GM18502 (cell line): Measurements from ENCODE around the gene KXD1.
"Not testable (repeated sequence)": the region's sequence is repeated elsewhere in the genome, so short reads cannot be mapped to it uniquely, and the experiment has no call there.

Experiments used
- ATAC-seq: cut with Tn5 transposase; IDR thresholded peaks from one replicate; pipeline ENCODE4 v1.9.1; 2021; ENCODE audit warnings: mild to moderate bottlenecking; ENCODE audit not compliant: unreplicated experiment, poor library complexity

Gene KXD1

DNA sequence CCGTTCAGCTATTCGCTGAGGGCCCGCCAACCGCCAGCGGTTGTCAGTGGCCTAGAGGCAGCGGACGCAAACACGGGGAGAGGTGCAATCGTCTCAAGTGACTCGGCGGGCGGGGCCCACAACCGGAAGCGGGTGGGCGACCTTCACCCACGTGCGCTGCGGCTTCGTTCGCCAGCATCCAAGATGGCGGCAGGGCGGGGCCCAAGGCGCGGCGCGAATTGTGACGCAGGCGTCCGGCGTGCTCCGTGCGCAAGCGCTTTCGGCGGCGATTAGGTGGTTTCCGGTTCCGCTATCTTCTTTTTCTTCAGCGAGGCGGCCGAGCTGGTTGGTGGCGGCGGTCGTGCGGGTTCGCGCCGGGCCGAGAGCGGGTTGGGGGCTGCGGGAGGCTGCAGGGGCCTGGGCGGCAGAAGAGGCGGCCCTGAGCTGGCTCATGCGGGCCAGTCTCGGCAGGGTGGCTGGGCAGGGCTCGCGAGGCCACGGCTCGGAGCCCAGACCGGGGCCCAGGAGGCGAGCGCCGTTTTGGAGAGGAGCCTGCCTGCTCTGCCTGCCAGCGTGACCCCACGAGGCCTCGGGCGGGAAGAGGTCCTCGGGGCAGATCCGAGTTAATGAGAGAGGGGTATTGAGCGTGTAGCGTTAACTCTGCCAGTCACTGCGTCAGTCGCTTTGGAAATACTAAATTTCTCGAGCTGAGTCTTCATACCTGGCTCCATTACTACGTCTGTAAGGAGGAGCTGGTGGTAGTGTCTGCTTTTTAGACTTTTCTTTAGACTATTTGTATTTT is 14.1 kb downstream of the KXD1 start, which contains the start of gene UBA52:
Gene UBA52, plus strand, starts transcription at position 294 of the 781 bp plus-strand sequence. CDS start 1,444 bp downstream, outside the sequence.
- ATAC-seq, result peak; percentile 89

DNA sequence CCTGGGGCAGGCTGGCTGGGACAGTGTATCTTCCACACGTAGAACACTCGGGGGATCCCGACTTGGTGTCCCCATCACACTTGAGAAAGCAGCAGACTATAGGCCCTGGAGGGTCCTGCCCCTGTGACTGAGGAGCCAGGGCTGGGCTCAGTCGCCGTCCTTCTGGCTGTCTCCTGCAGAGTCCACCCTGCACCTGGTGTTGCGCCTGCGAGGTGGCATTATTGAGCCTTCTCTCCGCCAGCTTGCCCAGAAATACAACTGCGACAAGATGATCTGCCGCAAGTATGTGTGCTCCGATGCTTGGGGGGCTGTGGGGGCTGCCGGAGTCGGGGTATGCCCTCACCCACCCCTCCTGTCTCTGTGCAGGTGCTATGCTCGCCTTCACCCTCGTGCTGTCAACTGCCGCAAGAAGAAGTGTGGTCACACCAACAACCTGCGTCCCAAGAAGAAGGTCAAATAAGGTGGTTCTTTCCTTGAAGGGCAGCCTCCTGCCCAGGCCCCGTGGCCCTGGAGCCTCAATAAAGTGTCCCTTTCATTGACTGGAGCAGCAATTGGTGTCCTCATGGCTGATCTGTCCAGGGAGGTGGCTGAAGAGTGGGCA is 17.1 kb downstream of the KXD1 start:
- ATAC-seq, result no peak

DNA sequence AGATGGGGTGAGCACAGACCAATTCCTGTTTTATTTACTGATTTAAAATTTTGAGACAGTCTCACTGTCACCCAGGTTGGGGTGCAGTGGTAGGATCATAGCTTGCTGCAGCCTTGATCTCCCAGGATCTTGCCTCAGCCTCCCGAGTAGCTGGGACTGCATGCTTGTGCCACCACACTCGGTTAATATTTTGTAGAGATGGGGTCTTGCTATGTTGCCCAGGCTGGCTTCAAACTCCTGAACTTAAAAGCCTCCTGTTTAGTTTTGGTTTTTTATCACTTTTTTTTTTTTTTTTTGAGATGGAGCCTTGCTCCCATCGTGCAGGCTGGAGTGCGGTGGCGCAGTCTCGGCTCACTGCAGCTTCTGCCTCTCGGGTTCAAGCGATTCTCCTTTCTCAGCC is 18.7 kb downstream of the KXD1 start:
- ATAC-seq, result no peak

DNA sequence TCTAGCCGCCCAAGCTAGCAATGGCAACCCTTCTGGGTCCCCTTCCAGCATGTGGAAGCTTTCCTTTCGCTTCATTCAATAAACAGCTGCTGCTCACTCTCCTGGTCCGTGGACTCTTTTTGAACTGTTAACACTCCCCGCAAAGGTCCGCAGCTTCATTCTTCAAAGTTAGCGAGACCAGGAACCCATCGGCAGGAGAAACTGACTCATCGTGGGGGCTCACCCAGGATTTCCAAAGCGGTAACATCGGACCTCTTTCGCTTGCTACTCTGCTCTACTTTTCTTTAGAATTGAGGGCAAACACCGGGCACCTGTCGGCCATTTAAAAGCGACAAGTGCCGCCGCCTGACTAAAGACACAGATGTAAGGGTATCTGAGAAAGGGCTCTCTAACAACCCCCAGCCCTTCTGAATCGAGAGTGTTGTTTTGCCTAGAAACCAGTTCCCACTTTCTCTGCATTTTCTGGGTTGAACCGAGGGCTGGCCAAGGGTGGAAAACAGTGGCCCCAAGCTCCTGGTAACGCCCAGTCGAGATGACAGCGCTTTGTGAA is 19.8 kb downstream of the KXD1 start:
- no peak for ATAC-seq

DNA sequence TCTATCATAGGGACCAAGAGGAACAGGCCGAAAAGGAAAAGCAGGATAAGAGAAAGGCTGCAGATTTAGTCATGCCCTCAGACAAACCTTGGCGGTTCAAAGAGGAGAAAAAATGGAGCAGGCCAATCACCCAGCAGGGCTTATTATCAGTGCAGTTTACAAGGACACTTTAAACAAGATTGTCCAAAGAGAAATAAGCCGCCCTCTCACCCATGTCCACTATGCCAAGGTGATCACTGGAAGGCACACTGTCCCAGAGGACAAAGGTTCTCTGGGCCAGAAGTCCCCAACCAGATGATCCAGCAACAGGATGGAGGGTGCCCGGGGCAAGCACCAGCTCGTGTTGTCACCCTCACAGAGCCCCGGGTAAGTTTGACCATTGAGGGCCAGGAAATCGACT is 22.6 kb downstream of the KXD1 start:
- no peak for ATAC-seq

DNA sequence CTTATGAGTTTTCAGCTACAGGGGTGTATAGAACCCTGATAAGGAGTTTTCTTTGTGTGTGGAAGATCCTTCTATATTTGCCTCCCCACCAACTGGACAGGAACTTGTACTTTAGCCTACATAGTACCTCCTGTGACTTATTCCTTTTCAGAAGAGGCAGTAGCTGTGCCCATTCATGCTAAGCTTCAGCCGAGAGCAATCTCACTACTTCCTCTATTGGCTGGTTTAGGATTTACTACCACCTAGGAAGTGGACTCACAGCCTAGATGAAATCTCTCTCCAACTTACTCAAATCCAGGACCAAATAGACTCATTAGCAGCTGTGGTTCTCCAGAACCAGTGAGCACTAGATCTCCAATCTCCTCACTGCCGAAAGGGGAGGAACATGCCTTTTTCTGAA is 28.6 kb downstream of the KXD1 start:
- no peak for ATAC-seq

DNA sequence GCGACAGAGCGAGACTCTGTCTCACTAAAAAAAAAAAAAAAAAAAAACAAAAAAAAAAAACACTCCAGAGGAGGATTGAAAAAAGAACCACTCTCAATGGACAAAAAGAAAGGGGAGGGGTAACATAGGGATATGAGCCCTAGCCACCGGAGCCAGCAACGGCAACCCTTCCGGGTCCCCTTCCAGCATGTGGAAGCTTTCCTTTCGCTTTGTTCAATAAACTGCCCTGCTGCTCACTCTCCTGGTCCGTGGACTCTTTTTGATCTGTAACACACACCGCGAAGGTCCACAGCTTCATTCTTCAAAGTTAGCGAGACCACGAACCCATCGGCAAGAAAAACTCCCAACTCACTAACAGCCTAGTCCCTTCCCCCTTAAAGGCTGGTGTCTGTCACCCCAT is 29.9 kb downstream of the KXD1 start:
- ATAC-seq, result no peak

DNA sequence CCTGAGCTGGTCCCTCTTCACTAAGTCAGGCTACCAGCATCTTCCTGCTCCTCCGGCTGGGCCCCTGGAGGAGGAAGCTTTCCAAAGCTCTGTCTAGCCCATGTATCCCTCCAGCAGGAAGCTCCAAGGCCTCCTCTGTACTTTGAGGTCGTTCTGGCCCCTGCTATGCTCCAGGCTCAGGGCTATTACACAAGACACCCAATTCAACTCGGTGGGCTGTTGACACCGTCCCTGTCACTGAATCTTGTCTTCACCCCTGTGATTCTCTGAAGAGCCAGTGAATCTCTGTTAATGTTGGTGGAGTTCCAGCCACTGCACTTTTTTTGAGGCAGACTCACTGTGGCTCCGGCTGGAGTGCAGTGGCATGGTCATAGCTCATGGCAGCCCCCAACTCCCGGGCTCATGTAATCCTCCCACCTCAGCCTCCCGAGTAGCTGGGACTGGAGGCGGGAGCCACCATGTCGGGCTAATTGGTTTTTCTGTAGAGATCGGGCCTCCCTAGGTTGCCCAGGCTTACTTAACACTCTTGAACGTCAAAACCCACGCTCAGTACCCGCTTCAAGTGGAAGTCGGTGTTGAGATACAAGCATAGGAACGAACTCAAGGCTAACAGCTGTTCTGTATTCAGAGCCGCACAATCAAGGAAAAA is 30.4 kb downstream of the KXD1 start:
- ATAC-seq, result peak; percentile 7

DNA sequence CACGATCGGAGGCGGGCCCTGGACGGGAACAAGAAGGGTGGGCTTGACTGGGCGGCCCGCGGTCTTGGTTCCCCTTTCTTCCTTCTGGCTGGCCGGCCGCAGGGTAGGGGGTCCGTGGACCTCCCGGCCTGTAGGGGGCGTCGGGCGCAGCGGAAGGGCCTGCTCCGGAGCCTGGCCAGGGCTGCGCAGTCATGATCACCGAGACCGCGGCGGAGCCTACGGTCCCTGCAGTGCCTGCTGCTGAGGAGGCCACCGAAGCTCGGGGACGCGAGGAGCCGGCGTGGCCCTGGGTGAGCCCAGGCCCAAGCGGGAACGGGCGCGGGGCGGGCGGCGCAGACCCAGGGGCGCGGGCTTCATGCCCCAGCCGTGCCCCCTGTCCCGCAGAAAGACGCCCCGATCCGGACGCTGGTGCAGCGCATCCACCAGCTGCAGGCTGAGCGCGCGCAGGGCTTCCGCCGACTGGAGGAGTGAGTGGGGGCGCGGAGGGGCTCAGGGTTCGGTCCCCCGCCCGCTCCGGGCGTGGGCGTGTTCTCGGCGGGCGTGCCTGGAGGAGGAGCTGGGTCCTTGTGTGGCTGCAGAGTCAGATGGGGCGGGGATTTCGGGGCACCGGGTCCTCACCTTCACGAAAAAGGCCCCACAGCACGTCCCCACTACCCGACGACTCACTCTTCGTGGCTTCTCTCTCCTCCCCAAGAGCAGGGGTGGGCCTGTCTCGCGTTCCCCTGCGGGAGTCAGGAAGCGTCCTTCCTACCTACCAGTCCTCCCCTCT is 31.1 kb downstream of the KXD1 start, which contains the start of gene REX1BD:
Gene REX1BD, plus strand, starts transcription at position 188 of the 769 bp plus-strand sequence. Its CDS starts 4 bp downstream, at position 192.
- peak; percentile 72 for ATAC-seq

DNA sequence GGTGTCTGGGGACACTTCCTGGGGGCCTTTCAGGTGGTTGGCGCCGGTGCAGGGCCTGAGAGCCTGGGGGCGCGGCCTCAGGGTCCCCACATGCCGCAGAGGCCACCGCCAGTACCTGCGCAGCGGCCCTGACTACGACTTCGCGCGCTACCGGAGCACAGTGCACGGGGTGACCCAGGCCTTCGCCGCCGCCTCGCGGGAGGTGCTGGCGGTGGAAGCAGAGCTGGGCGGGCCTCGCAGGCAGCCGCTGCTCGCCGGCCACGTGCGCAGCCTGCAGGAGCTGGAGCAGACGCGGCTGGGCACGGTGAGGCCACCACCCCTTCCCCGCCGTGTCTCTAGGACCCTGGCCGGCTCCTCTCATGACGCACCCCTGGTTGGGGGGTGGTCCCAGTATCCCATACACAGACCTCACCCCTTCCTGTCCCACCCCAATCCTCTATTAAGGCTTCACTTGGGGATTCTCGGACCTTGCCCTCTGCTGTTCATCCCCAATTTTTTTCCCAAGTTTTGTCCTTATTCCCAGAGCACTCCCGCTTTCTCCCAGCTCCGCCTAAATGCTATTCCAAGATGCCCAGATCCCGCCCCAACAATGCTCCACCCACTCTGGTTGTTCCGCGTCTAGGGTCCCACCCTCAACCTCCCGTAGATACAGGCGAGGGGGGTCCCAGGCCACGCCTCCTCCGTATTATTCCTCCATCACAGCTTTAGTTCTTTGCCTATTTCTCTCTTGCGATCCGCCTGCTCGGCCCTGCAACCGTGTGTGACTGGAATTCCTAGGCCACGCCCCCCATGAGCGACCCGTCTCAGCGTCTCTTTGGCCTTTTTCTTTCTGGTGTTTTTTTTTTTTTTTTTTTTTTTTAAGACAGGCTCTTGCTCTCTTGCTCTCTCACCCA is 32.0 kb downstream of the KXD1 start:
- peak; percentile 23 for ATAC-seq

DNA sequence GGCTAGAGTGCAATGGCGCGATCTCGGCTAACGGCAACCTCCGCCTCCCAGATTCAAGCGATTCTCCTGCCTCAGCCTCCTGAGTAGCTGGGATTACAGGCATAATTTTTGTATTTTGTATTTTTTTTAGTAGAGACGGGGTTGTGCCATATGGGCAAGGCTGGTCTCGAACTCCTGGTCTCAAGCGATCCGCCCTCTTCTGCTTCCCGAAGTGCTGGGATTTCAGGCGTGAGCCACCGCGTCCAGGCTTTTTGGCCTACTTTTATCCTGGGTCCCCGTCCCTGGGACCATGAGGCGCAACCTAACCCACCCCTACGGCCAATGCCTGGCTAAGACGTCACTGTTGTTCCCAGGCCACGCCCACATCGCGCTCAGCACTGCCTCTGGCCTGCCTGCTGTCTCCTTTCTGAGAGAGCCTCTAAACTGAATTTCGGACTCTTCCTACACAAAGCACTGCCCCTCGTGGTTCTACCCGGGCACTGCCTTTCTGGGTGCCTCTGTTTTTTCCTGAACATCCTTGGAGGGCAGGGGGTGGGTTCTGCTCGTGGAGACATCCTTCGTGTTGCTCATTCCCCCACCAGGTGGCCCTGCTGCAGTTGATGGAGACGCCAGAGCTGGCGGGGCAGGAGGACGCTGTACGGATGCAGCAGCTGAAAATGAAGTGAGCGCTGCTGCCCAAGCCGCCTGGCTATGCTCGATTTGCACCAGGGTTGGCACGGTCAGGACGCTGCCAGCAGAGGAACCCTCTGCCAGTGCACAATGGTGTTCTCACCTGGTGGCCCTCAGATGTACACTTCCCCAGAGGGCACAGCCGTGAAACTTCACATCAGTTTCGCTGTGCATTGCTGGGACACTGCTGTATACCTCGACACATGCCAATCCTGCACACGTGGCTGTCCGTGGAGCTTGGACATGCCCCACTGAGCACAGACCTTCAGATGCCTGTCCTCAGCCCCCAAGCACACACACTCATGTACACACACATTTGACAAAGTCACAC is 32.9 kb downstream of the KXD1 start:
- ATAC-seq, result no peak

DNA sequence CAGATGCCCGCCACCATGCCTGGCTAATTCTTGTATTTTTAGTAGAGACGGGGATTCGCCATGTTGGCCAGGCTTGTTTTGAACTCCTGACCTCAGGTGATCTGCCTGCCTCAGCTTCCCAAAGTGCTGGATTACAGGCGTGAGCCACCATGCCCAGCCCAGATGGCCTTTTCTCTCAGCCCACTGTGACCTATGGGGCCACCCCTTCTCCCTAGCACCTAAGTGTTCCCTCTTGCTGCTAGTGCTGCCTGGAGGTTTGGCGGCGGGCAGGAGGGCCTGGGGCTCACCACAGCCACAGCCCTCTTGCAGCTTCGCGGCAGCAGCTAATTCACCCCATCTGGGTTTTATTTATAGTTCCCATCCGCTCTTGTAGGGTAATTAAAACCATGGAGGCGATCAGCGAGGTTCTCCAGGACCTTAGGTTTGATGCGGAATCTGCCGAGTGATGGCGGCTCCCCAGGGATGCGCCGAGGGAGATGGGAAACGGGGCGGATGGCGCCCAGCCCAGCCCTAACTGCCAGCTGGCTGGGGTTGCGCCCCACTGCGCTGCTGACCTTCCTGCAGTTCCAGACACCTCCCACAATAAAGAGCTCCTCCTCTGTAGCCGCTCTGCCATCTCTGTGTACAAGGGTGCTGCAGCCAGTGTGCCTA is 34.2 kb downstream of the KXD1 start:
- no peak for ATAC-seq

DNA sequence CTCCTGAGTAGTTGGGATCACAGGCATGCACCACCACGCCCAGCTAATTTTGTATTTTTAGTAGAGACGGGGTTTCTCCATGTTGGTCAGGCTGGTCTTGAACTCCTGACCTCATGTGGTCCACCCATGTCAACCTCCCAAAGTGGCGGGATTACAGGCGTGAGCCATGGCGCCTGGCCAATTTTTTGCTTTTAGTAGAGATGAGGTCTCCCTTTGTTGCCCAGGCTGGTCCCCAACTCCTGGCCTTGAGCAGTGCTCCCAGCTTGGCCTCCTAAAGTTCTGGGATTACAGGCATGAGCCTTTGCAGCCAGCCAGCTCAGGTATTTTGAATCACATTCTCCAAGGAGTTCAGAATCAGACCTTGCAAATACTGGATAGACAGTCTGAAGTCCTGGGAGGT is 35.1 kb downstream of the KXD1 start:
- ATAC-seq, result not testable (repeated sequence)

DNA sequence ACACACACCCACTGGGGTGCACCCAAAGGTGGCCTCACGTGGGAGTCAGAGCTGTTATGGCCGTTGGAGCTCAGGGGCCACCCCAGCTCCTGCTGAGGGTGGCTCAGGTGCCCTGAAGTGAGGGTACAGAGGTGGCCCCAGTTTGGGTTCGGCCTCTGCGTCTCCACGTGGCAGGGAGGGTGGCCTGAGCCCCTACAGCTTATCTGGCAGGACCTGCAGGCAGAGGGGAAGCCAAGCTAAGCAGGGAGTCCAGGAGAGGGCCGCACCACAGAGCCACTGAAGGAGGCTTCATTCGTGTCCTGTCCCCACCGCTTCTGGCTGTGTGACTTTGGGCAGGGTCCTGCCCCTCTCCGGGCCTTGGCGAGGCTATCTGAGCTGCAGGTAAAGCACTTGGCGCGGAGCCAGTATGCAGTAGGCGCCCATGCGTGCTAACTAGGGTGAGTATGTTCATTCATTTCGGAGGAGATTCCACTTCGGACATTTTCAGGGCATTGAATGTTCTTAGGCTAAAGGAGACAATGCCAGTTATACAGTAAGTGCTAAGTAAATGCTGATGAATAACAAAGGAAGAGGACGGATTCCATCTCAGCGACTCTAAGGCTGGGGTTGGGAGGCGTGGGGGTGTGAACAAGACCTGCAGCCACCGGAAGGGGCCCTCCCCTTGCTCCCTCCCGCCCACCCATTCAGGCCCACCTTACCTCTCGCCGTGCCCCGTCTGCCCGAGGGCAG is 35.9 kb downstream of the KXD1 start:
- ATAC-seq, result no peak

DNA sequence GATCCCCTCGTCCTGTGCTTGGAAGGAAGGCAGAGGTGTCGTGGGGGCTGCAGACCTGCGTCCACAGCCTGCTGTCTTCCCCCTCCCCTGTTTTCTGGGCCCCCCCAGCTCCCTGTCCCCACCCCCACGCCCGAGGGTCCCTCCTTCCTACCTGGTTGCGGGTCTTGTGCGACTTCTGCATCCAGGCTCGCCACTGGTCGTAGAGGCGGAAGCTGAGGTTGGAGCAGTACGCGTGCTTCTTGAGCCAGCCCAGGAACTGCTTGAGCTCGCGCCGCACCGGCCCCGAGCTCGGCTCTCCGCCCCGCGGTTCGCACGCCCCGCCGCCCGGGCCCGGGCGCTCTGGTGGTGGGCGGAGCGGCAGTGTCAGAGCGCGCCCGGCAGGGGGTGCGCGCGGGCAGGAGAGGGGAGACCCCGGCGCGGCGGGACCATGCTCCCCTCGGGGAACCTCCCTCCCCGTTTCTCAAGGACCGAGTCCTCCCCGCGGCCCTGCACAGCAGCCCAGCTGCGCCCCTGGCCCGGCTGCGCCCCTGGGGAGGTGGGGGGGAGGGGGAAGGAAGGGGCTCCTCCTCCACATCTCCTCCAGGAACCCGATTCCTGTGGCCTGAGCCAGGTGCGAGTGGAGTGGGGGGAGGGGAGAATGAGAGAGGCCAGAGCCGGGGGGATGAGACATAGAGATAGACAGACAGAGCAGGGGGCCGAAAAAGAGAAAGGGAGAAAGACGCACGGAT is 36.6 kb downstream of the KXD1 start:
- ATAC-seq, result peak; percentile 57

DNA sequence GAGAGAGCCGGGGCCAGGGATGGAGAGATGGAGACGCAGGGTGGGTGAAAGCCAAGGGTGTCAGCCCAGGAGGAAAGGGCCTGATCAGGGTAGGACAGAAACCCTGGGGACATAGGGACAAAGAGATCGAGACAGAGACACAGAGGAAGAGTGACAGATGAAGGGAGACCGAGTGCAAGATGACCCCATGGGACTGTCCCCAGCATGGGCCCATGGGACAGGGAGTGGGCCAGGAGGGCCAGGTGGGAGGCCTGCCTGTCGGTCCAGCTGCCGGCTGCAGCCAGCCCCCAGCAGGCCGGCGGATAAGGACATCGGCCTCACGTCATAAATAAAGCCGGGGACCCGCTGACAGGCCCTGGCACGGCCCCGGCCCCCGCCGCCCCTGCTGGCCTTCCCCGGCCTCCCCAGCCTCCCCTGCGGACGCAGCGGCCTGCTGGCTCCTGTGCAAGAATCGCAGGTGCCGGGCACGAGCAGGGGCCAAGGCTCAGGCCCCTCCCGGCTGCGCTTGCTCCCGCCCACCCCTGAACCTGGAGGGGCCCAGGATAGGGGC is 37.2 kb downstream of the KXD1 start:
- ATAC-seq, result no peak
